GM12892 (cell line): ENCODE data around the gene HIVEP2.

Experiments used
- POLR2A ChIP-seq: IDR thresholded peaks from 2 replicates; pipeline ENCODE4 v1.6.1; 2011; ENCODE audit warnings: low read depth, low read length, control low read depth
- POLR2AphosphoS5 ChIP-seq: IDR thresholded peaks from 2 replicates; pipeline ENCODE4 v1.6.1; 2011; ENCODE audit warnings: low read depth, low read length, control low read depth

- TF ChIP-seq POLR2A (no peak), POLR2AphosphoS5 (no peak)
These were observed 38.0 kb downstream of the HIVEP2 start for GRCh38 chr6:142906945-142907470.
